Neural progenitor cell (in vitro differentiated cells): ENCODE results near the gene LIN54.

Experiments used
- EZH2 ChIP-seq: fragments of 200-600 bp; sonication (generic); IDR thresholded peaks from 2 replicates; pipeline ENCODE4 v1.6.1; 2017; ENCODE audit warnings: antibody characterized with exemption, mild to moderate bottlenecking, moderate library complexity
- TF ChIP-seq, protein P1 (sequence below): fragments of 200-600 bp; sonication (generic); IDR thresholded peaks from 2 replicates; pipeline ENCODE4 v1.5.1; 2017; ENCODE audit warnings: antibody characterized with exemption, mild to moderate bottlenecking

DNA sequence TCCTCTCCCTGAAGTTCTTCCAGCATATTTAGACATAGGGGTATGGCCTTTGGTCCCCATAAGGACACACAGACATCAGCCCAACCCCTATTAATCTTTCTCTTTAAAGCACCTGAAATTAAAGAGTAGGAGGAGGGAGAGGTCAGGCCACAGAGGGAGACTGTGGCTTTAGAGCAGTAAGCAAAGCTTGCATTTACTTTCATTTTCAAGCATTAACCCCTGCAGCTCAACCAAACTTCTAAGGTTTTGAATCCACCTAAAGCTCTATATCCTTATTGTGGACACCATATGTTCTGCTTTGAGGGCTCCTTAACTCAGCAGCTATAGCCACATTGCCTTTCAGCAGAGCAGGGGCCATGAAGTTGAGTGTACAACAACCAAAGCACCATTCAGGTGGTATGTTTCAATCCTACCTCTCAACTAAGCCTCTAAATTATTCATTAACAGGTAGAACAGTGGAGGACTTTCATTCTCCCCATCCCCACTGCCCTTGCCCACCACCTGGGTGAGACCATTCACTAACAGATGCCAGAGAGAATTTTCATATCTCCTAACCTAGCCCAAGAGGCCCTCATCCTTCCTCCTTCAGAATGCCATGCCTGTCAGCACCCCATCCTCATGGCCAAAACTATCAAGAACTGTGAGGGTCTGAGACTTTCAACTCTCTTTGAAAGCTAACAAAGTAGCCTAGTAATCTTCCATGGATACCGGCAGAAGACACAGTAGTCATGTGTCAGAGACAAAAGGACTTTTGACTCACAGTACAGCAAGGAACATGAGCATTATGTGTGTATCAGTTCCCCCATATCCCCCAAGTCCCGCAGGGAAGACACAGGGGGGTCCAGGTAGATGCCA, 20.8 kb downstream of the LIN54 start:
- TF ChIP-seq, protein P1, sequence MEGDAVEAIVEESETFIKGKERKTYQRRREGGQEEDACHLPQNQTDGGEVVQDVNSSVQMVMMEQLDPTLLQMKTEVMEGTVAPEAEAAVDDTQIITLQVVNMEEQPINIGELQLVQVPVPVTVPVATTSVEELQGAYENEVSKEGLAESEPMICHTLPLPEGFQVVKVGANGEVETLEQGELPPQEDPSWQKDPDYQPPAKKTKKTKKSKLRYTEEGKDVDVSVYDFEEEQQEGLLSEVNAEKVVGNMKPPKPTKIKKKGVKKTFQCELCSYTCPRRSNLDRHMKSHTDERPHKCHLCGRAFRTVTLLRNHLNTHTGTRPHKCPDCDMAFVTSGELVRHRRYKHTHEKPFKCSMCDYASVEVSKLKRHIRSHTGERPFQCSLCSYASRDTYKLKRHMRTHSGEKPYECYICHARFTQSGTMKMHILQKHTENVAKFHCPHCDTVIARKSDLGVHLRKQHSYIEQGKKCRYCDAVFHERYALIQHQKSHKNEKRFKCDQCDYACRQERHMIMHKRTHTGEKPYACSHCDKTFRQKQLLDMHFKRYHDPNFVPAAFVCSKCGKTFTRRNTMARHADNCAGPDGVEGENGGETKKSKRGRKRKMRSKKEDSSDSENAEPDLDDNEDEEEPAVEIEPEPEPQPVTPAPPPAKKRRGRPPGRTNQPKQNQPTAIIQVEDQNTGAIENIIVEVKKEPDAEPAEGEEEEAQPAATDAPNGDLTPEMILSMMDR = no peak
- no peak for TF ChIP-seq EZH2
